Testis (tissue), 5 donors: ENCODE data around the gene CABYR. TPM values are rescaled to one million over a fixed set of nuclear protein-coding genes. Genes with fewer than 3 reads are reported as not detected.

ENCODE experiments used
- DNase-seq: peaks from one replicate; pipeline ENCODE4 v3.0.0-alpha.2; 2019
- H3K27ac ChIP-seq, 2 donors: fragments of 200-600 bp; sonication (generic); one replicate each; pipeline ENCODE4 v1.5.1; 2019
- H3K27me3 ChIP-seq: fragments of 200-600 bp; sonication (generic); one replicate; pipeline ENCODE4 v1.5.1; 2019
- H3K36me3 ChIP-seq: fragments of 200-600 bp; sonication (generic); one replicate; pipeline ENCODE4 v1.5.1; 2017; ENCODE audit warnings: low read depth; ENCODE audit errors: missing control alignments
- H3K4me1 ChIP-seq: fragments of 200-600 bp; sonication (generic); one replicate; pipeline ENCODE4 v1.5.1; 2019
- H3K4me3 ChIP-seq, 2 donors: fragments of 200-600 bp; sonication (generic); one replicate each; pipeline ENCODE4 v1.5.1; 2017 to 2019
- H3K9me3 ChIP-seq: fragments of 200-600 bp; sonication (generic); one replicate; pipeline ENCODE4 v1.5.1; 2017
- CTCF ChIP-seq, 3 experiments: fragments of 450-650 bp in 2 of 3; fragments of 200-600 bp in 1 of 3; sonication (generic) in 1 of 3; IDR thresholded peaks; one replicate each; pipeline ENCODE4 v1.5.1; 2016 to 2019; ENCODE audit warnings: antibody characterized with exemption in 3 of 3, mild to moderate bottlenecking in 2 of 3, moderate library complexity in 1 of 3
- POLR2A ChIP-seq: fragments of 450-650 bp; IDR thresholded peaks from one replicate; pipeline ENCODE4 v1.6.1; 2017; ENCODE audit warnings: antibody characterized with exemption, mild to moderate bottlenecking, moderate library complexity
- WGBS, 2 donors: methylation state at CpG; one replicate each; pipeline ENCODE4 v1.1.5; 2018; 5-methylcytosine and 5-hydroxymethylcytosine counted together
- intact Hi-C: fragments of 100-400 bp; cut with DNase I; formaldehyde crosslinking; loops from one replicate; pipeline ENCODE4 v1.15.1; 2023; ENCODE audit warnings: low total_unique reads
- long read RNA-seq, 2 donors: transcript quantifications; one replicate each; lab custom pipeline, GENCODE V29; 2026
- polyA plus RNA-seq: library from polyadenylated mRNA; stranded (reverse); fragments of 350-450 nt; fragmentation: Illumina TruSeq; extraction: RNeasy Lipid Tissue Mini Kit (QIAGEN cat#74804); gene quantifications from one replicate; pipeline ENCODE4 v1.2.3, GENCODE V29; 2014; ENCODE audit warnings: low read depth, low replicate concordance; ENCODE audit not compliant: insufficient read depth
- total RNA-seq, 2 donors: library from RNA; depleted of rRNA; stranded (reverse); fragments of >200 nt; gene quantifications; one replicate each; pipeline ENCODE4 v1.2.3, GENCODE V29; 2016

CABYR gene
- total RNA-seq = 100 to 1,000 TPM; 169 to 451 TPM
- polyA plus RNA-seq = 554 TPM
- long read RNA-seq, donor 1, partial matches to known transcripts = 5 of 9 reads
- long read RNA-seq, donor 1, other reads (novel, unspliced or antisense) = 0 of 9 reads
- long read RNA-seq, donor 2, partial matches to known transcripts = 0 of 1 reads
- long read RNA-seq, donor 2, other reads (novel, unspliced or antisense) = 0 of 1 reads

- no peaks in the 10 kb centered on the region for H3K4me1 ChIP-seq
- intact Hi-C loops = no loop called here
- no peaks in the 10 kb centered on the region for H3K27me3 ChIP-seq
- H3K9me3 ChIP-seq = no peaks in the 10 kb centered on the region
- H3K4me3 ChIP-seq = peak within 1 kb of the TSS; percentile 52 to 79
- peak within 1 kb of the TSS; percentile 62 to 74 for H3K27ac ChIP-seq
- peak; percentile 91 for DNase-seq
- 1 to 3% methylated on average over 22 to 59 of the region's 63 CpGs for WGBS, 2 donors
- TF ChIP-seq CTCF (IDR thresholded peaks at IDR 0.05) = no peak
- peak; percentile 54 for TF ChIP-seq POLR2A
- H3K36me3 ChIP-seq = no peaks in the 10 kb centered on the region
Measured at GRCh38 chr18:24138789-24139616, at the start of gene CABYR. Gene CABYR (plus strand): TSS chr18:24139062. CDS start chr18:24143115, 4,053 bp downstream.

- H3K4me3 ChIP-seq = no peak overlapping the region
- no peaks in the 10 kb centered on the region for H3K36me3 ChIP-seq
- DNase-seq = no peak
- 56 to 67% methylated on average over 4 of the region's 4 CpGs for WGBS, 2 donors
- TF ChIP-seq CTCF (IDR thresholded peaks at IDR 0.05) (no peak), POLR2A (no peak)
- no peak overlapping the region for H3K27ac ChIP-seq
- intact Hi-C loops = no loop called here
- H3K4me1 ChIP-seq = no peaks in the 10 kb centered on the region
- no peaks in the 10 kb centered on the region for H3K27me3 ChIP-seq
- H3K9me3 ChIP-seq = no peaks in the 10 kb centered on the region
Measured at GRCh38 chr18:24089076-24089475, 49.8 kb upstream of the CABYR start.

- Histone ChIP-seq H3K9me3 (no peaks in the 10 kb centered on the region), H3K27ac (no peak overlapping the region), H3K4me1 (no peaks in the 10 kb centered on the region), H3K4me3 (no peak overlapping the region), H3K27me3 (no peaks in the 10 kb centered on the region), H3K36me3 (no peaks in the 10 kb centered on the region)
- whole genome bisulfite sequencing, 2 donors = 74 to 76% methylated on average over 4 of the region's 4 CpGs
- TF ChIP-seq POLR2A = no peak
- no peak for TF ChIP-seq CTCF (IDR thresholded peaks at IDR 0.05)
- intact Hi-C loops = no loop called here
- DNase-seq = no peak
Measured at GRCh38 chr18:24089515-24090337, 49.1 kb upstream of the CABYR start.

- Histone ChIP-seq H3K36me3 (no peaks in the 10 kb centered on the region), H3K4me1 (no peaks in the 10 kb centered on the region), H3K9me3 (no peaks in the 10 kb centered on the region), H3K27me3 (no peaks in the 10 kb centered on the region), H3K4me3 (no peak overlapping the region), H3K27ac (no peak overlapping the region)
- TF ChIP-seq POLR2A = no peak
- no peak for TF ChIP-seq CTCF (IDR thresholded peaks at IDR 0.05)
- DNase-seq = no peak
- 90 to 96% methylated on average over 13 of the region's 13 CpGs for WGBS, 2 donors
- intact Hi-C loops = no loop called here
Measured at GRCh38 chr18:24090876-24091275, 48.0 kb upstream of the CABYR start.
